ENCODE data around the gene CTU1.

Gene CTU1

DNA sequence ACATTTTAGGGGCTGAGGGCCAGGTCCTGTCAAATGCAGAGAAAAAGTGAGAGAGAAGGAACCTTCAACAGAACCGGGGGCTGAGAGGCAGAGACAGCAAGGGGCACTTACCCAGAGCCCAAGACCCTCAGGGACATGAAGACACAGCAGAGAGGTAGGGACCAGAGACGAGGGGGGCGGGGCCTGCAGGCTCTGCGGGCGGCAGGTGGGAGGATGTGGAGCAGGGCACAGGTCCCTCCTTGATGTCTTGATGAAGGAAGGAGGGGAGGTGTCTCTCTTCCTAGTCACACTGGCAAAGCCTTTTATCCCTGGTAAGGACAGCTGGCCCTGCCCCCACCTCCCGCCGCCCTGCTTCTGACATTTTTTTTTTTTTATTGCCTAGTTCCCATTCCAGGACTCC lies 25.6 kb downstream of the CTU1 start, which contains the start of gene KLK14:
Gene KLK14 (minus strand): TSS at position 277 of the 400 bp plus-strand sequence. CDS start 273 bp downstream, at position 4.
- no peak for DNase-seq (ENCODE audit: low spot score)

- no peak for DNase-seq (ENCODE audit: low spot score)
Observed at GRCh38 chr19:51081476-51081875, 26.7 kb downstream of the CTU1 start.

GRCh38 chr19:51079481-51080110 lies 28.6 kb downstream of the CTU1 start:
- no peak for DNase-seq (ENCODE audit: low spot score)

DNA sequence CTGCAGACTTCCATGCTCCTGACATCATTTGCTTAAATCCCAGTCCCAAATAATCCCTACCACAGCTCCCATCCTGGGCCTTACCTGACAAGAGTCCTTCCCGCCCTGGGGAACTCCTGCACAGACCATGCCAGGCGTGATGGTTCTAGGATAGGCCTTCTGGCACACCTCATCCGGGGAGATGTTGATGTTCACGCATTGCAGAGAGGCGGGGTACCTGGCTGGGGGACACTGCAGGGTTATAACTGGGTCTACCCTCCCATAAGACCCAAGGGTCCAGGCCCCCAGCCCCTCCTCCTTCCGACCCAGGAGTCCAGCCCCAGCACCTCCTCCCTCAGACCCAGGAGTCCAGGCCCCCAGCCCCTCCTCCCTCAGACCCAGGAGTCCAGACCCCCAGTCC lies 29.5 kb downstream of the CTU1 start:
- DNase-seq (ENCODE audit: low spot score), result no peak

DNA sequence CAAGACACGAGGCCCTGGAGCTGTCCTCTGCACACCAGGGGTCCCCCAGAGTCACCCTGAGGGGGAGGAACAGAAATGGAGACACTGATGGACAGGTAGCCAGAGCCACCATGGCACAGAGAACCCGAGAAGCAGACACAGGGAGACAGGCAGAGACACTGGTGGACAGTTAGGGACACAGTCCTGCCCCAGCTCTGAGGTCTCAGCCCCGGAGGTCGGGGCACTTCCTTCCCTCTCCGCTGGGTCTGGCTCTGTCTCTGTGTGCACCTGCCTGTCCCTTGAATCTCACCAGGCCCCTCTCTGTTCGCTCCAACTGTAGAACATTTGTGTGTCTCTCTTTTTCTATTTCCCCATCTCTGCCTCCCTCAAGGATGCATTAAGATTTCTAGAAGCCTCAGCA lies 30.1 kb downstream of the CTU1 start:
- DNase-seq (ENCODE audit: low spot score), result no peak

DNA sequence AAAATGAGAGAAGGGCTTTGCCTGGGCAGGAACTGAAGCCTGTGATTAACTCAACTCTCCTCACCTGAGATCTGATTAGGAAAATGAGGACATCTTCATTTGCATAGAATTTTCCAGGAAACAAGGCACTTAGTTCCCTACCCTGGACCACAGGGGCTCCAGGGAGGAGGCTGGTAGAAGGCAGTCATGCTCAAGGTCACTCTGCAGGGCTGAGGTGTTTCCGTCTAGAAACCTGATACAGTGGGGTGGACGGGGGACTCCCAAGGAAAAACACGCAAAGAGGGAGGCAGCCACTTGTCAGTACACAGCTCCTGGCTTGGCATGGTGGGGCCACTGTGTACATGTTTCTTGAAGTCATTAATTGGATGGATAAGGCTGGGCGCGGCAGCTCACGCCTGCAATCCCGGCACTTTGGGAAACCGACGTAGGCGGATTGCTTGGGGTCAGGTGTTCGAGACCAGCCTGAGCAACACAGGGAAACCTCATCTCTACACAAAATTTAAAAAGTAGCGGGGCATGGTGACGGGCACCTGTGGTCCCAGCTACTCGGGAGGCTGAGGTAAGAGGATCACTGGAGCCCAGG lies 31.5 kb downstream of the CTU1 start:
- no peak for DNase-seq (ENCODE audit: low spot score)

- no peak for DNase-seq (ENCODE audit: low spot score)
Observed at GRCh38 chr19:51075998-51076397, 32.2 kb downstream of the CTU1 start.

DNA sequence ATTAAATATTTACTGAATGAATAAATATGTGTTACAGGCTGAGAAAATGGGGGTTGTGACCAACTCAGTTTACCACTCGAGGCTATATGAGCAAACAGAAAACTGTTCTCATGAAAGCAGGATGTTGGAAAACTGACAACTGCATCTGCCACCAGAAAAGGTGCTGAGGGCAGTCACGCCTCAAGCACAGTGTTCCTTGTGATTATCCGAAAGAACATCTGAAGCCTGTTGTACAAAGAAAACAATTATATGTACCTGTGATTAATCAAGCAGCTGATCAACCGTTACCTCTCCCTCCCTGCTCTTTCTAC lies 37.2 kb downstream of the CTU1 start:
- DNase-seq (ENCODE audit: low spot score), result no peak

- no peak for DNase-seq (ENCODE audit: low spot score)
Observed at GRCh38 chr19:51070334-51071094, 37.7 kb downstream of the CTU1 start.

GRCh38 chr19:51066393-51067186 lies 41.6 kb downstream of the CTU1 start:
- DNase-seq (ENCODE audit: low spot score), result no peak

DNA sequence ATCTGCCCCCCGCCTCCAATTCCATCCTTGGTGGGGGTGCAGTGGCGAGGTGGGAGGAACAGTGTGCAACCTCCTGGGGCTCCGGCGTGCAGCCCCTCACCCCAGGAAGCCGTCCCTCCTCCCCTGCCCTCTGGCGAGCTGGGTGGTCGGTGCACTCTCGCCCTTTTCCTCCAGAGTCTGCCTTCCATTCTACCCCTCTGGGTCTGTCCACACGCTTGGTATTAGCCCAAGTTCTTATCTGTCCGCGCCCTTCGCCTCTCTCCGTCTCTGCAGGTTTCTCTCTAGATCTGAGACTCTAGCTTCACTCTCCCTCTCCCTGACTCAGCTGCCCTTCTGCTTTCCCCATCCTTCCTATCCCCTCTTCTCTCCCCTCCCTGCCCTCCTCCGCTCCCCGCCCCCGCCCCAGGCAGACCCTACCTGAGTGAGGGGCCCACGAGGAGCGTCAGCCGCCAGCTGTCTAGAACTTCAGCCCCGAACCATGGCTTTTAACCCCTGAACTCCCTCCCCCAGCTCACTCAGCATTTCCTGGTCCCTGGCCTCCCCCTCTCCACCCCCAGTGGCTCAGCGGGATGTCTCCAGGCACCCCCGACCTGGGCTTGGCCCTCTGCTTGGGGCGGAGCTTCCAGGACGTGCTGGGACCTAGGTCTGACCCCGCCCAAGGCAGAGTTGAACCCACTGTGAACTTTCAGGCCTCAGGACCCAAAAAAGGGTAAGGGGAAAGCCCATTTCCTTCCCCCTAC lies 42.8 kb downstream of the CTU1 start:
- no peak for DNase-seq (ENCODE audit: low spot score)

DNA sequence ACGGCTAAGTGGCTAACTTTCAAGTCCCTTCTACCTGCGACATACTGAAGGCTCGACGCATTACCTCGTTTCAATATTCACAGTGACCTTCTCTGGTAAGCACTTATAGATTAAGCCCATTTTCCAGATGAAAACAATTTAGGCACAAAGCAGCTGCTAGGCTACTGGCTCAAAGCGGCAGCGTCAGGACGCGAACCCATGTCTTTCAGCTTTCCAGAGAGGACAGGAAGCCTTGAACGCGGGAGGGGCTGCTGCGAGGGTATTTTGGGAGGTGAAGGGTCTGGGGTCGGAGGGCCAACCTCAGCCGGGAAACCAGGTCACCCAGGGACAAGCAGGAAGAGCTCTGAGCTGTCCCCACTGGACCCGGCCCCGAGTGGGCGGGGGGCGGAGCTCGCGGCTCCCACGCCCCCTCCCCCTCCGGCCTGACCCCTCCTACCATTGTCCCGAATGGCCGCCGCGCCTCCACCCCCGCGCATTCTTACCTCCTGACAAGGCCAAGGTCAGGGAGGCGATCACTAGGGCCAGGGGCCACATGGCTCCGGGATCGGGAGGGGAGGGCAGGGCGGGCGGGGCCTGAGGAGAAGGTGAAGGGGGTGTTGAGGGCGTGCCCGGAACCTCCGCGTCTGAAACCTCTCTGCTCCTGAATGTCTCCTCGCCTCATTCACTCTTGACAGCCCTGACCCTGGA lies 43.5 kb downstream of the CTU1 start, which contains the start of gene KLK13:
Gene KLK13 (minus strand): TSS at position 559 of the 687 bp plus-strand sequence. CDS start 25 bp downstream, at position 534.
- DNase-seq (ENCODE audit: low spot score), result no peak

DNA sequence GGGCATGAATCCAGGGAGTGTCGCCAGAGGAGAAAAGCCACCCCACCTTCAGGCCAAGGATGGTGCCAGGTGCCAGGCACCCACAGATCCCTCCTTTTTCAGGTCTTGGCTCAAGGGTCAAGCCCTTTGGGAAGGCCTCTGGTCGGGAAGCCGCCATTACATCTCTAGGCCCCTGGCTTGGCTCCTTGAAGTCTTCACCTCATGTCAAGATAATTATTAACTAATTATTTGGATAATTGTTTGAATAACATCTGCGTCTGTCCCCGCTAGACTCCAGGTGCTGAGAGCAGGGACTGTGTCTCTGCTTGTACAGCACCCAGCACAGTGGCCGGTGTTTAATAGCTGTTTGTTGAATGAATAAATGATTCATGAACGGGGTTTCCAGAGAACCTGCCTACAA lies 44.5 kb downstream of the CTU1 start:
- DNase-seq (ENCODE audit: low spot score), result no peak

- no peak for DNase-seq (ENCODE audit: low spot score)
Observed at GRCh38 chr19:51060973-51061372, 47.2 kb downstream of the CTU1 start.

- DNase-seq (ENCODE audit: low spot score), result no peak
Observed at GRCh38 chr19:51060336-51060735, 47.9 kb downstream of the CTU1 start.

- no peak for DNase-seq (ENCODE audit: low spot score)
Observed at GRCh38 chr19:51059715-51060114, 48.5 kb downstream of the CTU1 start.

DNA sequence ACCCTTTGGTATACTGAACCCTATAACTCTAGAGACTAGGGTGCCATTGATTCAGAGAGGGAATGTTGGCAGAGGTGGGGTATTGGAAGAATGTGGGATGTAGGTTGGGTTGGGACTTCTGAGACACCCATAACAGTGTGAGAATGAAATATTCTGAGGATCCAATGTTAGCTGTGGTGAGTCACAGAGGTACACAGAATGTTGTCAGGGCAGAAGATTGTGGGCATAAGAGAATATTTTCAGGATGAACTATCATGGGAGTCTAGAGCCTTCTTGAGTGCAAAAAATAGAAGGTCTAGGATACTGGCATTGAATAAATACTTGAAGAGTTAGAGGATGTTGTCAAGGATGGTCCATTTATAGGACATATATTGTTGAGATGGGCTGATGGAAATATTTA lies 52.3 kb downstream of the CTU1 start:
- no peak for DNase-seq (ENCODE audit: low spot score)

Measured in CD4-positive, alpha-beta T cell treated with Interleukin-6 at 100 ng/mL for 8 hours (primary cell).